Activated CD8-positive, alpha-beta memory T cell treated with anti-CD3 and anti-CD28 coated beads, Interleukin-2, amount 10 ng/mL, durations not matched to agents 7 days and 5 days (primary cell): ENCODE data around the gene MARCO. TPM values are rescaled to one million over a fixed set of nuclear protein-coding genes. Genes with fewer than 3 reads are reported as not detected.
"Not testable (repeated sequence)": the region's sequence is repeated elsewhere in the genome, so short reads cannot be mapped to it uniquely, and the experiment has no call there.

Experiments used
- ATAC-seq: fragments of 150-1000 bp; cut with Tn5 transposase; one replicate; pipeline ENCODE4 v1.10.0; 2021; ENCODE audit warnings: moderate library complexity
- CTCF ChIA-PET: fragments of 350-600 bp; sonication (Branson Sonifier 250); formaldehyde crosslinking; loops from one replicate; lab custom pipeline; 2021; ENCODE audit warnings: antibody characterized with exemption; lab: Charles Lee
- DNase-seq: peaks from one replicate; pipeline ENCODE4 v3.0.0-alpha.2; 2020
- H3K27ac Mint-ChIP-seq: one replicate; pipeline ENCODE4 v1.8.0; 2021; ENCODE audit warnings: mild to moderate bottlenecking, mixed read lengths
- H3K27me3 Mint-ChIP-seq: one replicate; pipeline ENCODE4 v1.8.0; 2021; ENCODE audit warnings: mixed read lengths
- H3K36me3 Mint-ChIP-seq: one replicate; pipeline ENCODE4 v1.8.0; 2021; ENCODE audit warnings: mild to moderate bottlenecking, mixed read lengths
- H3K4me1 Mint-ChIP-seq: one replicate; pipeline ENCODE4 v1.8.0; 2021; ENCODE audit warnings: mixed read lengths
- H3K4me3 Mint-ChIP-seq: one replicate; pipeline ENCODE4 v1.8.0; 2021; ENCODE audit warnings: mild to moderate bottlenecking, moderate library complexity, mixed read lengths
- H3K9me3 Mint-ChIP-seq: one replicate; pipeline ENCODE4 v1.8.0; 2022; ENCODE audit warnings: low read depth, mixed read lengths
- total RNA-seq, 2 experiments: library from RNA; stranded (reverse); gene quantifications; one replicate each; pipeline ENCODE4 v1.2.3, GENCODE V29; 2021

The MARCO gene
- total RNA-seq, 2 experiments from 2014 or later = not detected

DNA sequence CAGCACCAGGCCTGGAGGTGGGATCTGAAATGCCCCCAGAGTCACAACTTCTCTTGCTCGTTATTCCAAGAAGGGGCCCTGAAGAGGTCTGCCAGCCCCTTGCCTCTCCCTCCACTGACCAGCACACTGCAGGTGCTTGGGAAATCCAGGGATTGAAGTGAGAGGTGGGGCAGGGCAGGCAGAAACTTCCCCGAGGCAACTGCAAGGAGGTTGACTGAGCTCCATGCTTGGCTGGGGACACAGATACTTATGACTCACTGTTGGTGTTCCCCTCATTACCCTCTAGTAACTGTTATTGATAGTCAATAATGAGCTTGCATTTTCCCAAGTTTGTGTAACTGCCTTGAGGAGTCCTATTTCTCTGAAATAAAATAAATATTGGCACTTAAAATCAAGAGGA lies 47.5 kb downstream of the MARCO start:
- no peaks in the 10 kb centered on the region for H3K36me3 Mint-ChIP-seq
- H3K27ac Mint-ChIP-seq = no peak overlapping the region
- peaks cover 12% of the 10 kb centered on the region for H3K4me1 Mint-ChIP-seq
- no peaks in the 10 kb centered on the region for H3K9me3 Mint-ChIP-seq
- DNase-seq (no peak), ATAC-seq (no peak)
- H3K4me3 Mint-ChIP-seq = no peak overlapping the region
- CTCF ChIA-PET = no interaction called here
- peaks cover 2% of the 10 kb centered on the region for H3K27me3 Mint-ChIP-seq

DNA sequence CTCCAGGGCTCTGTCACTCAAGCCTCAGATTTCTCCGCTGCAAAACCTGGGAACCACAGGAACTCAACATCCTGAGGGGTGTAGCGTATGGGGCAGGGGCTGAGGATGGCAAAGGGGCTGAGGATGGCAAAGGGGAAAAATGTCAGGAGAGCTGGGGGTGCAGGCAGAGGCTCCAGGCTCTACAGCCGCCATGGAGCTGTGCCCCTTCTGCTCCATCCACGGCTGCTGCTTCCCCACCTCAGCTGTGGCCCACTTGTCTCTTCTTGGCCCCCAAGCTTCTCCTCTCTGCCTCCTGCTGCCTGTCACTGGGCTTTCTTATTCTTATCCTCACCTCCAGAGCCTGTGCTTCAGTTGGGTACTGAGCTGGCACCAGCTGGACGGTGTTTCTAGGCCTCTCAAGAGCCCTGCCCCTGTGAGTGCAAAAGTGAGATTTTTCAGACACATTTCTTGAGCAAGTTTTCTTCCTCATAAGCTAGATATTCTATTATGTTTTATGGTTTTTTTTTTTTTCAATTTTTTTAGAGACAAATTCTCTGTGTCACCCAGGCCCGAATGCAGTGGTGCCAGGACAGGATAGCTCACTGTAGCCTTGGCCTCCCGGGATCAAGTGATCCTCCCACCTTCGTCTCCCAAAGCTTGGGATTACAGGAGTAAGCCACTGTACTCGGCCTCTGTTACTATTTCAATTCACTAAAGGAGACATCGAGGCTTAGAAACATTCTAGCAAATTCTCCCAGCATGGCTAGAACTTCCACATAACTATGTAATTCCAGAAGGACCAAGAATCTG lies 49.0 kb downstream of the MARCO start:
- no peak for ATAC-seq
- H3K4me1 Mint-ChIP-seq = peaks cover 12% of the 10 kb centered on the region
- CTCF ChIA-PET = no interaction called here

DNA sequence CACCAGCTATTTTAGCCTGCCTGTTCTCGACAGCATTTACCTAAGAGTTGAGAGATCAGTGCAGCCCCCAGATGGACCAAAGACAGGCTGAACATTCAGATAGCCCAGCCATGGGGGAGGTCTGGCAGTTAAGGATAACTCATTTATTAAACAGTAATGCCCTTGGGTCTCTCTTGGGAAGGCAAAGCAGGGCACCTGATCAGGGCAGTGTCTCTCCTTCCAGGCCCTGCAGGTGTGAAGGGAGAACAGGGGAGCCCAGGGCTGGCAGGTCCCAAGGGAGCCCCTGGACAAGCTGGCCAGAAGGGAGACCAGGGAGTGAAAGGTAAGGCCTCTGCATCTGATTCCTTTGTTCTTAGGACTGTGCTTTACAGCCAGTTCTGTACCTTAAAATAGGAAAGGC lies 49.6 kb downstream of the MARCO start:
- peaks cover 4% of the 10 kb centered on the region for H3K27me3 Mint-ChIP-seq
- no peaks in the 10 kb centered on the region for H3K36me3 Mint-ChIP-seq
- H3K9me3 Mint-ChIP-seq = no peaks in the 10 kb centered on the region
- no peak for ATAC-seq
- DNase-seq = no peak
- H3K4me3 Mint-ChIP-seq = no peak overlapping the region
- CTCF ChIA-PET = no interaction called here
- no peak overlapping the region for H3K27ac Mint-ChIP-seq
- peaks cover 12% of the 10 kb centered on the region for H3K4me1 Mint-ChIP-seq

More for the DNA sequence above, 49.0 kb downstream of the MARCO start:
- DNase-seq = no peak
- Mint-ChIP-seq H3K27me3 (peaks cover 4% of the 10 kb centered on the region), H3K27ac (no peak overlapping the region), H3K4me3 (no peak overlapping the region), H3K36me3 (no peaks in the 10 kb centered on the region), H3K9me3 (no peaks in the 10 kb centered on the region)

DNA sequence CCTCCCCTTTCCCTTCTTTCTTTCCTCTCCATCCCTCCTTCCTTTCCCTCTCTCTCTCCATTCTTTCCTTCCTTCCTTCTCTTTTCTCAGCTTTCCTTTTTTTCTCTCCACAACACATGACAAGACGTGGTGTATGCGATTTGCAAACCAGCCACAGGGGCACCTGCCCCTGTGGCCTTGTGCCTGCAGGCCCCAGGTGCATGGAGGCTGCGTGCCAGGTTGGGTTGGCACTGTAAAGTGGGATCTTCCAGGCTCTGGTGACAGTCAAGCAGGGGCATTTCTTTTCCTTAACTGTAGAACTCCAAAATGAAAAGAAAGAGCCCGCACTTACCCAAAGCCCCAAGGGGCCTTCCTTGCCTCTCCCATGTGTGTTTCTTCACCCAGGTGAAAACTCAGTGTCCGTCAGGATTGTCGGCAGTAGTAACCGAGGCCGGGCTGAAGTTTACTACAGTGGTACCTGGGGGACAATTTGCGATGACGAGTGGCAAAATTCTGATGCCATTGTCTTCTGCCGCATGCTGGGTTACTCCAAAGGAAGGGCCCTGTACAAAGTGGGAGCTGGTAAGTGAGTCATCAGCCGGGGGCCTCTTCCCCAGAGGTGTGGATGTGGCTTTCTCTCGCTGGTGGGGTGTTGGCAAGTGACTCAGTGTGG lies 50.9 kb downstream of the MARCO start:
- peak; percentile 23 for ATAC-seq
- Mint-ChIP-seq H3K36me3 (no peaks in the 10 kb centered on the region), H3K4me3 (no peak overlapping the region), H3K9me3 (no peaks in the 10 kb centered on the region), H3K4me1 (peaks cover 11% of the 10 kb centered on the region), H3K27me3 (peaks cover 2% of the 10 kb centered on the region), H3K27ac (no peak overlapping the region)
- CTCF ChIA-PET = no interaction called here
- DNase-seq = peak; percentile 42

DNA sequence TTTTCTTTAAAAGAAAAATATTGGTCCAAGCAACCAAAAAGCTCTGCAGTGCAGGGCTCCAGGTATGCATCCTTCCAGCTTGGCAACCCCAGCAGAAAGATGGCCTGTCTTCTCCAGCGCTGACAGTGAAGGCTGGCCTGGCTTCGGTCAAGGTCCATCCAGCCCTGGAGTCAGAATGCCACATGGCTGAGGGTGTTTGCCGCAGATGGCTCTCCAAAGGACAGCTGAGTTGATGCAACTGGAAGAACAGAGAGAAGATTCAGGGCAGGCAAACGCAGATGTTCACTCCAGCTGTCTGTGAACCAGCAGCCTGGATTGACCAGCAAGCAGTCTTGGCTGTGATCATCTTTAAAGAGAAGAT lies 51.4 kb downstream of the MARCO start:
- no peaks in the 10 kb centered on the region for H3K36me3 Mint-ChIP-seq
- no peaks in the 10 kb centered on the region for H3K9me3 Mint-ChIP-seq
- DNase-seq (no peak), ATAC-seq (no peak)
- no peak overlapping the region for H3K4me3 Mint-ChIP-seq
- CTCF ChIA-PET = no interaction called here
- no peak overlapping the region for H3K27ac Mint-ChIP-seq
- peaks cover 11% of the 10 kb centered on the region for H3K4me1 Mint-ChIP-seq
- H3K27me3 Mint-ChIP-seq = peaks cover 2% of the 10 kb centered on the region

DNA sequence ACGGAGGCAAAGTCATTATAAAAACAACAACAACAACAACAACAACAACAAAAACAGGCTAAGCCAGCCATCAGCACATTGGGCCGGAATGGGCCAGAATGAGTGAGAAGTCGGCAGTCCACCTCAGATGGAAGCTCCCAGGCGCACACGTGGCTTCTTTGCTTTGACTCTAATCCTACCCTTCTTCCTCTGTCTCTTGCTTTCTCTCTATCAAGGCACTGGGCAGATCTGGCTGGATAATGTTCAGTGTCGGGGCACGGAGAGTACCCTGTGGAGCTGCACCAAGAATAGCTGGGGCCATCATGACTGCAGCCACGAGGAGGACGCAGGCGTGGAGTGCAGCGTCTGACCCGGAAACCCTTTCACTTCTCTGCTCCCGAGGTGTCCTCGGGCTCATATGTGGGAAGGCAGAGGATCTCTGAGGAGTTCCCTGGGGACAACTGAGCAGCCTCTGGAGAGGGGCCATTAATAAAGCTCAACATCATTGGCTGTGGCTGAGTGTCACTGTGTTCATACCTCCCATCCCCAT lies 52.2 kb downstream of the MARCO start:
- no peak overlapping the region for H3K4me3 Mint-ChIP-seq
- no peaks in the 10 kb centered on the region for H3K36me3 Mint-ChIP-seq
- peaks cover 11% of the 10 kb centered on the region for H3K4me1 Mint-ChIP-seq
- no peak for ATAC-seq
- H3K27me3 Mint-ChIP-seq = peaks cover 2% of the 10 kb centered on the region
- no peaks in the 10 kb centered on the region for H3K9me3 Mint-ChIP-seq
- CTCF ChIA-PET = no interaction called here
- no peak overlapping the region for H3K27ac Mint-ChIP-seq
- no peak for DNase-seq

DNA sequence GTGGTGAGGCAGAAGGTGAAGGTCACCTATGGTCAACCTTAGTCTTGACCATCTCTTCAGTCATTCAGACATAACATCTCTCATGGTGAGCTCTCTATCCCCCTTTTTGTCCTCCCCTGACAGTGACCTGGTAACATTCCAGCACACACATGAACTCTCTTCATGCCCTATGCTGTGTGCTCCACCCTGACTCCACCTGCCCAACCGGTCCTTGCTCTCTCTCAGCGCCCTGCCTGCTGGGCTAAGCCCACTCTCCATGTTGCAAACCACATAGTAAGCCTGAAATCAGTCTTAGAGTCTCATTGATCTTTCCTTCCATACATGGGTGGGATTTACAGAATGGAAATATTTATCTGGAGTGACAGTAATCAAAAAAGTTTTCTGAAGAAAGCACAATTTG lies 52.8 kb downstream of the MARCO start:
- Mint-ChIP-seq H3K9me3 (no peaks in the 10 kb centered on the region), H3K27ac (no peak overlapping the region), H3K36me3 (no peaks in the 10 kb centered on the region), H3K4me1 (peaks cover 11% of the 10 kb centered on the region), H3K4me3 (no peak overlapping the region), H3K27me3 (peaks cover 2% of the 10 kb centered on the region)
- ATAC-seq (no peak), DNase-seq (no peak)
- CTCF ChIA-PET = no interaction called here

DNA sequence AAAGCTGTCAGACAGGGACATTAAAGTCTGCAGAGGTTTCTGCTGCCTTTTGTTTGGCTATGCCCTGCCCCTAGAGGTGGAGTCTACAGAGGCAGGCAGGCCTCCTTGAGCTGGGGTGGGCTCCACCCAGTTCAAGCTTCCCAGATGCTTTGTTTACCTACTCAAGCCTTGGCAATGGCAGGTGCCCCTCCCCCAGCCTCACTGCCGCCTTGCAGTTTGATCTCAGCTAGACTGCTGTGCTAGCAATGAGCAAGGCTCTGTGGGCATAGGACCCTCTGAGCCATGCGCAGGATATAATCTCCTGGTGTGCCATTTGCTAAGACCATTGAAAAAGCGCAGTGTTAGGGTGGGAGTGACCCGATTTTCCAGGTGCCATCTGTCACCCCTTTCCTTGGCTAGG lies 61.9 kb downstream of the MARCO start:
- H3K4me1 Mint-ChIP-seq, H3K4me3 Mint-ChIP-seq, H3K36me3 Mint-ChIP-seq, DNase-seq, ATAC-seq, CTCF ChIA-PET, H3K27me3 Mint-ChIP-seq, H3K27ac Mint-ChIP-seq, H3K9me3 Mint-ChIP-seq: not testable (repeated sequence)

DNA sequence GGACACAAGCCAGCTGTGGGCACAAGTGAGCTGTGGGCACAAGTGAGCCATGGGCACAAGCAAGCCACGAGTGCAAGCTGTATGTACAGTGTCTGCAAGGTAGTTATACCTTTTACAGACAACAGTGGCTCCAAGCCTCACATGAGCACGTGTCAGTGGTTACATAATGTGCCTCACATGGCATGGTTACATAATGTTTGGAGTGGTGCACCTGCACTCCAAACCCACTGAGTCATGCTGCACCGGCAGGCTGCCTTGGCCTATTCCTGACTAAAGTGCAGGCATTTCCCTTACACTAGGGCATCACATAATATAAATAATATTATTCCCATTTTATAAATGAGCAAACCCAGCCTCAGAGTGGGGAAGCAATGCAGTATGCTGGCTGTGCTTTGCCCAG lies 62.6 kb downstream of the MARCO start:
- Mint-ChIP-seq H3K4me1 (no peaks in the 10 kb centered on the region), H3K9me3 (no peaks in the 10 kb centered on the region), H3K27ac (no peak overlapping the region), H3K27me3 (no peaks in the 10 kb centered on the region), H3K36me3 (no peaks in the 10 kb centered on the region), H3K4me3 (no peak overlapping the region)
- DNase-seq = no peak
- ATAC-seq = no peak
- CTCF ChIA-PET = no interaction called here

DNA sequence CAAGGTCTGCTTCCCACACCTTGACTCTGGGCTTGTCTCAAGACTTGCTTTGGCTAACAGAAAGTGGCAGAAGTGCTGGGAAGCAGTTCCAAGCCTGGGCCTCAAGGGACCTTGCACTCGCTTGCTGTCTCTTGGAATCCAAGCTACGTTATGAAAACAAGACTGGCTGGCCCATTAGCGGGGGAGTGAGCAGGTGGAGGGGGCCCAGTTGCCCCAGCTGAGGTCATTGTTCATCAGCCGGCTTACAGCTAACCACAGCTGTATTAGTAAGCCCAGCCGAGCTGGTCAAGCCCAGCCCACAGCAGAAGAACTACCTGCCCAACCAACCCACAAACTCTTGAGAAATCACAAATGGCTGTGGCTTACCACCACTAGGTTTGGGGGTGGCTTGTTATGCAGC lies 63.1 kb downstream of the MARCO start:
- peaks cover 3% of the 10 kb centered on the region for H3K27me3 Mint-ChIP-seq

DNA sequence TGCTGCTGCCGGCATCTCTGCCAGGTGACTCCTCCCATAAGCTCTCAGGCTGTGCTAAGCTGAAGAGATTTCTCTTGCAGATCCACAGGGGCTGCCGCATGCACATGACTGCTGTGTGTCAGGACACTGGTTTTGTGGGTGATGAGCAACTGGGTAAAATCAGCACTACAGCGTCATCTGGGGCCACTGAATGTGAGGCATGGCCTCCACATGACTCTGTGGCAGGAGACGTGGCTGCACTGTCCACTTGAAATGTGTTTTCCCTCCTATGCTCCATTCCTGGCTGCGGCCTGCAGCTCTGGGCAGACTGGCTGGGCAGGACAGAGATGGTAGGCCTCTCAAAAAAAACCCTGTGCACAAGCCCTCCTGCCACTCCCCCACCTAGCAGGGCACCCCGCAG lies 63.6 kb downstream of the MARCO start:
- no peak for DNase-seq
- ATAC-seq = no peak
- H3K27ac Mint-ChIP-seq = no peak overlapping the region
- H3K36me3 Mint-ChIP-seq = no peaks in the 10 kb centered on the region
- CTCF ChIA-PET = no interaction called here
- no peak overlapping the region for H3K4me3 Mint-ChIP-seq
- H3K27me3 Mint-ChIP-seq = peaks cover 4% of the 10 kb centered on the region
- H3K9me3 Mint-ChIP-seq = no peaks in the 10 kb centered on the region
- H3K4me1 Mint-ChIP-seq = no peaks in the 10 kb centered on the region

More for the DNA sequence above, 63.1 kb downstream of the MARCO start:
- H3K4me1 Mint-ChIP-seq = no peaks in the 10 kb centered on the region
- no peaks in the 10 kb centered on the region for H3K9me3 Mint-ChIP-seq
- no peaks in the 10 kb centered on the region for H3K36me3 Mint-ChIP-seq
- H3K4me3 Mint-ChIP-seq = no peak overlapping the region
- ATAC-seq (no peak), DNase-seq (no peak)
- H3K27ac Mint-ChIP-seq = no peak overlapping the region
- CTCF ChIA-PET = no interaction called here

DNA sequence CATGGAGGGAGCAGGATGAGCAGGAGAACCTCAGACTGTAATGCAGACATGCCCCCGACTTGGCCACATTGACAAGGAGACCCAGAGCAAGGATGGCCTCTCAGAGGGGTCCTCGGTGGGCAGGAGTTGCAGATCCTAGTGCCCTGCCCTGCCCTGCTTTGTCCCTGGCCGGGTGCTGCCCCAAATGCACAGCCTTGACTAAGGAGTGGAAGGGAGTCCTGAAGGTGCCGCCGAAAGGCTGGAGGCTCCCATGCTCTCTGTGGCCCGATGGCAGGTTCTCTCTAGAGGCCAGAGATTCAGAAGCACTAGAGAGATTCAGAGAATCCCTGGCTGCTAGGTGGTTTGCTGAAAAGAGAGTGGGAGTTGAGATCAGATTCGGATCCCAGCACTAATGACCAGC lies 64.4 kb downstream of the MARCO start:
- CTCF ChIA-PET = no interaction called here
- H3K27me3 Mint-ChIP-seq = peaks cover 9% of the 10 kb centered on the region
- DNase-seq = no peak

DNA sequence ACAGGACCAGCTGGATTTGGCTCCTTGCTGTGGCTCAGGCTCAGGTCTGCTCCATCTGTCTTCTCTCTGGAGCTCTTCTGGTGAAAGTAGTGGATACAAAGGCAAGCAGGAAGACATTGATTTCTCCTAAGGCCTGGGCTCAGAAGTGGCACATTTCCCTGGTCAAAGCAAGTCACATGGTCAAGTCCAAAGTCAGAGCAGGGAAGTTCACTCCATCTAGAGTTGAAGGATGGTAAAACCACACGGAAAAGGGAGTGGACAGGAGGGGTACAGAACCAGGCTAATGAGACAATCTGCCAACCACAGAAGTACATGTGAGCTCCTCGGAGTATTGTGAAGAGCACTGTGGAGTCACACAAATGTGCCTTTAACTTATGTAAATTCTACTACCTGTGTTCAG lies 66.1 kb downstream of the MARCO start:
- DNase-seq = no peak
- H3K36me3 Mint-ChIP-seq = no peaks in the 10 kb centered on the region

More for the DNA sequence above, 64.4 kb downstream of the MARCO start:
- Mint-ChIP-seq H3K9me3 (no peaks in the 10 kb centered on the region), H3K4me1 (no peaks in the 10 kb centered on the region), H3K36me3 (no peaks in the 10 kb centered on the region), H3K27ac (no peak overlapping the region), H3K4me3 (no peak overlapping the region)
- no peak for ATAC-seq

DNA sequence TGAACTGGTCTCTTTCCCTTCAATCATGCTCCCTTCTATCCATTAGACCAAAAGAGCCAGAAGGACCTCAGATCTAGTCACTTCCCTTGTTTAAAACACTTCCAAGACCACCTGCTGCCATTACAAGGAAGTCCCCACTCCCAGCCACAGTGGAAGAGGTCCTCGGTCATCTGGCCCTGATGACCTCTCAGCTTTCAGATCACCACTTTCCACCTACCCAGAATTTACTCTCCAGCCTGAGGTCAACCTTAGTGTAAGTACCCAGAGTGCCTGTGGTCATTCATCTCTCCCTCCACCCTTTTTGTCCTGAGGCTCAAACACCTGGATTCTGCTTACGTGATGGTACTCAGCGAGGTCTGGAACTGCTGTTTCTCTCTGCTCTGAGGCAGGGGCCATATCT lies 67.1 kb downstream of the MARCO start:
- DNase-seq (no peak), ATAC-seq (no peak)
- no peaks in the 10 kb centered on the region for H3K9me3 Mint-ChIP-seq
- H3K27ac Mint-ChIP-seq = no peak overlapping the region
- peaks cover 16% of the 10 kb centered on the region for H3K27me3 Mint-ChIP-seq
- no peak overlapping the region for H3K4me3 Mint-ChIP-seq
- CTCF ChIA-PET = no interaction called here
- no peaks in the 10 kb centered on the region for H3K36me3 Mint-ChIP-seq
- H3K4me1 Mint-ChIP-seq = no peaks in the 10 kb centered on the region

More for the DNA sequence above, 66.1 kb downstream of the MARCO start:
- ATAC-seq = no peak
- no peak overlapping the region for H3K27ac Mint-ChIP-seq
- no peaks in the 10 kb centered on the region for H3K9me3 Mint-ChIP-seq
- no peaks in the 10 kb centered on the region for H3K4me1 Mint-ChIP-seq
- CTCF ChIA-PET = no interaction called here
- H3K4me3 Mint-ChIP-seq = no peak overlapping the region
- peaks cover 16% of the 10 kb centered on the region for H3K27me3 Mint-ChIP-seq
